Subcutaneous adipose tissue (tissue), 4 donors: Measurements from ENCODE around the gene FAM204A. TPM values are rescaled to one million over a fixed set of nuclear protein-coding genes. Genes with fewer than 3 reads are reported as not detected.

Experiments used
- CTCF ChIP-seq: fragments of 450-650 bp; IDR thresholded peaks from one replicate; pipeline ENCODE4 v1.5.1; 2016; ENCODE audit warnings: low read depth, mild to moderate bottlenecking, control low read depth, antibody characterized with exemption, moderate library complexity
- total RNA-seq, 4 donors: library from RNA; depleted of rRNA; stranded (reverse); fragments of >200 nt; gene quantifications; one replicate each; pipeline ENCODE4 v1.1.0, GENCODE V29; 2016

The FAM204A gene
- total RNA-seq, 4 donors from 2014 or later, result 57.4 to 90.9 (median 63.4) TPM

- TF ChIP-seq CTCF, result no peak
Observed at GRCh38 chr10:118332948-118333710, 9.0 kb downstream of the FAM204A start.

- TF ChIP-seq CTCF, result no peak
Observed at GRCh38 chr10:118332236-118332635, 9.9 kb downstream of the FAM204A start.

- TF ChIP-seq CTCF, result no peak
Observed at GRCh38 chr10:118330295-118331076, 11.6 kb downstream of the FAM204A start.

GRCh38 chr10:118324140-118324539 is 18.0 kb downstream of the FAM204A start:
- no peak for TF ChIP-seq CTCF

- no peak for TF ChIP-seq CTCF
Observed at GRCh38 chr10:118321724-118322575, 20.2 kb downstream of the FAM204A start.

- no peak for TF ChIP-seq CTCF
Observed at GRCh38 chr10:118315629-118316028, 26.5 kb downstream of the FAM204A start.
